Measurements from ENCODE around the gene SLC25A21. TPM values are rescaled to one million over a fixed set of nuclear protein-coding genes. Genes with fewer than 3 reads are reported as not detected.

The SLC25A21 gene
- total and polyA plus RNA-seq, 2 experiments from 2014 or later = 10.6 to 12.1 TPM

DNA sequence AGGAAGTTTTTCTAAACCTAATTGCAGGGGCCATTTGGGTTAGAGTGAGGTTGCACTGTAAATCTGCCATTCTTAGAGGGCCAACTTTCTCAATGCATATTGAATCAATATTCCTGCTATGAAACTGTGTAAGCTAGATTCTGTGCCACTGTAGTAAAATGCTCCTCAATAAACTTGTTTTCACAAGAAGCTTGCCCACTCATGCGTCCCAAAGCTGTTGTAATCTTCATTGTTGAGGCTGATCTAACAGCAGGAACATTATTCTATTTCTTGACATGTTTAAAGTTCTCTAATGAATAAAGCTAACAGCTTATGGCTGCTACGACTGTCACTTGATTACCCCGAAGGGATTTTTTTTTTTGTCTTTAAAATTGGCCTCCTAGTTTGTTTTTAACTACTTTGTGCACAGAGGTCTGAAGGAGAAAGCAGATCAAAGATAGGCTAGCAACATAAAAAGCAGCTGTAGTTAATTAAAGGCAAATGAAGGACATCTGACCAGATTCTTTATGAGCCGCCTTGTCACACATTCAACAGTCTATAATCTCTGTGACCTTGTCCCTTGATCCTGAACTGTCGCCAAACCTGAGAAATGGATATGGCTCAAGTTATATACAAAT lies 267.0 kb downstream of the SLC25A21 start:
- H3K4me3 Mint-ChIP-seq = no peak overlapping the region
- Histone ChIP-seq H3K79me2 (replicated peaks; ENCODE audit: insufficient read depth) (no peaks in the 10 kb centered on the region), H3F3A (replicated peaks; ENCODE audit: low read depth) (no peaks in the 10 kb centered on the region), H3K27me3 (ENCODE audit: insufficient read depth) (no peaks in the 10 kb centered on the region), H3K4me3 (no peak overlapping the region), H3K27ac (ENCODE audit: low read depth) (no peak overlapping the region), H3K9me2 (ENCODE audit: insufficient read depth) (no peaks in the 10 kb centered on the region), H3K4me2 (no peak overlapping the region), H3K4me1 (ENCODE audit: insufficient read depth) (no peaks in the 10 kb centered on the region), H2AFZ (no peak overlapping the region), H3K36me3 (ENCODE audit: insufficient read depth) (no peaks in the 10 kb centered on the region), H4K20me1 (replicated peaks; ENCODE audit: insufficient read depth) (no peaks in the 10 kb centered on the region)
- H3K36me3 Mint-ChIP-seq (ENCODE audit: low read depth) = no peaks in the 10 kb centered on the region
- no peak overlapping the region for H3K27ac Mint-ChIP-seq
- no peak for ATAC-seq
- DNase-seq (ENCODE audit: low spot score) = no peak
- TF ChIP-seq, protein P1, sequence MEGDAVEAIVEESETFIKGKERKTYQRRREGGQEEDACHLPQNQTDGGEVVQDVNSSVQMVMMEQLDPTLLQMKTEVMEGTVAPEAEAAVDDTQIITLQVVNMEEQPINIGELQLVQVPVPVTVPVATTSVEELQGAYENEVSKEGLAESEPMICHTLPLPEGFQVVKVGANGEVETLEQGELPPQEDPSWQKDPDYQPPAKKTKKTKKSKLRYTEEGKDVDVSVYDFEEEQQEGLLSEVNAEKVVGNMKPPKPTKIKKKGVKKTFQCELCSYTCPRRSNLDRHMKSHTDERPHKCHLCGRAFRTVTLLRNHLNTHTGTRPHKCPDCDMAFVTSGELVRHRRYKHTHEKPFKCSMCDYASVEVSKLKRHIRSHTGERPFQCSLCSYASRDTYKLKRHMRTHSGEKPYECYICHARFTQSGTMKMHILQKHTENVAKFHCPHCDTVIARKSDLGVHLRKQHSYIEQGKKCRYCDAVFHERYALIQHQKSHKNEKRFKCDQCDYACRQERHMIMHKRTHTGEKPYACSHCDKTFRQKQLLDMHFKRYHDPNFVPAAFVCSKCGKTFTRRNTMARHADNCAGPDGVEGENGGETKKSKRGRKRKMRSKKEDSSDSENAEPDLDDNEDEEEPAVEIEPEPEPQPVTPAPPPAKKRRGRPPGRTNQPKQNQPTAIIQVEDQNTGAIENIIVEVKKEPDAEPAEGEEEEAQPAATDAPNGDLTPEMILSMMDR (conservative IDR thresholded peaks at IDR 0.05; ENCODE audit: low read depth in 2 of 2) = no peak
- TF ChIP-seq NANOG (IDR thresholded peaks at IDR 0.05; ENCODE audit: borderline replicate concordance) = no peak
- TF ChIP-seq, protein P2, sequence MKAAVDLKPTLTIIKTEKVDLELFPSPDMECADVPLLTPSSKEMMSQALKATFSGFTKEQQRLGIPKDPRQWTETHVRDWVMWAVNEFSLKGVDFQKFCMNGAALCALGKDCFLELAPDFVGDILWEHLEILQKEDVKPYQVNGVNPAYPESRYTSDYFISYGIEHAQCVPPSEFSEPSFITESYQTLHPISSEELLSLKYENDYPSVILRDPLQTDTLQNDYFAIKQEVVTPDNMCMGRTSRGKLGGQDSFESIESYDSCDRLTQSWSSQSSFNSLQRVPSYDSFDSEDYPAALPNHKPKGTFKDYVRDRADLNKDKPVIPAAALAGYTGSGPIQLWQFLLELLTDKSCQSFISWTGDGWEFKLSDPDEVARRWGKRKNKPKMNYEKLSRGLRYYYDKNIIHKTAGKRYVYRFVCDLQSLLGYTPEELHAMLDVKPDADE (IDR thresholded peaks at IDR 0.05) = no peak
- TF ChIP-seq CREB1 (CRISPR knock-in tag; IDR thresholded peaks at IDR 0.05; ENCODE audit: low read depth) = no peak
- no peak for TF ChIP-seq JUNB (IDR thresholded peaks at IDR 0.05; ENCODE audit: unreplicated experiment)
- no peaks in the 10 kb centered on the region for H3K4me1 Mint-ChIP-seq
- no peaks in the 10 kb centered on the region for H3K9me3 Mint-ChIP-seq
- H3K27me3 Mint-ChIP-seq (ENCODE audit: insufficient read depth, low read depth, poor library complexity) = no peaks in the 10 kb centered on the region

DNA sequence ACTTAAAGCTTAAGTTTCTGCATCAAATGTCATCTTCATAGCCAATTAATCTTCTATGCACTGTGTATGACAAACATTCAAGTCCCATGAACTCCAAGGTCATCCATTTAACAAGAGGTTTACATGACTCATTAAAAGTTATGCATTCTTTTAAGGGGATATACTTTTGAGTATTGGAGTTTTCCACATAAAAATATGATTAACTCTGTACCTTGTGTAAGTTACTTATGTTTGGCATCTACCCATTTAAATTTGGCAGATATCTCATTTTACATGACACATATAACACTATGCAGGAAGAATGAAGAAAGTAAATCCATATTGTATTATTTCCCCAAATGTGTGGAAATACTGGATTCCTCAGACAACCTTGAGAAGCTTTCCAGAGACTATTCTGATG lies 270.5 kb downstream of the SLC25A21 start:
- Histone ChIP-seq H3K4me2 (no peak overlapping the region), H3K79me2 (replicated peaks; ENCODE audit: insufficient read depth) (no peaks in the 10 kb centered on the region), H3K36me3 (ENCODE audit: insufficient read depth) (no peaks in the 10 kb centered on the region), H3K4me3 (no peak overlapping the region), H4K20me1 (replicated peaks; ENCODE audit: insufficient read depth) (no peaks in the 10 kb centered on the region), H3K27me3 (ENCODE audit: insufficient read depth) (no peaks in the 10 kb centered on the region), H3K9me2 (ENCODE audit: insufficient read depth) (no peaks in the 10 kb centered on the region), H2AFZ (no peak overlapping the region), H3K27ac (ENCODE audit: low read depth) (no peak overlapping the region), H3K4me1 (ENCODE audit: insufficient read depth) (no peaks in the 10 kb centered on the region), H3F3A (replicated peaks; ENCODE audit: low read depth) (no peaks in the 10 kb centered on the region)
- DNase-seq (ENCODE audit: low spot score) (no peak), ATAC-seq (no peak)
- H3K4me3 Mint-ChIP-seq = no peak overlapping the region
- H3K27me3 Mint-ChIP-seq (ENCODE audit: insufficient read depth, low read depth, poor library complexity) = no peaks in the 10 kb centered on the region
- peaks cover 33% of the 10 kb centered on the region for H3K9me3 Mint-ChIP-seq
- no peak overlapping the region for H3K27ac Mint-ChIP-seq
- H3K36me3 Mint-ChIP-seq (ENCODE audit: low read depth) = peaks cover 29% of the 10 kb centered on the region; the same call in 2 of the 3 replicates
- H3K4me1 Mint-ChIP-seq = no peaks in the 10 kb centered on the region
- TF ChIP-seq, protein P2 (IDR thresholded peaks at IDR 0.05) = no peak
- TF ChIP-seq EZH2 (IDR thresholded peaks at IDR 0.05; ENCODE audit: low read depth, unreplicated experiment) (no peak), CREB1 (CRISPR knock-in tag; IDR thresholded peaks at IDR 0.05; ENCODE audit: low read depth) (no peak), ZNF114 (CRISPR knock-in tag; IDR thresholded peaks at IDR 0.05) (no peak)
- TF ChIP-seq, protein P3, sequence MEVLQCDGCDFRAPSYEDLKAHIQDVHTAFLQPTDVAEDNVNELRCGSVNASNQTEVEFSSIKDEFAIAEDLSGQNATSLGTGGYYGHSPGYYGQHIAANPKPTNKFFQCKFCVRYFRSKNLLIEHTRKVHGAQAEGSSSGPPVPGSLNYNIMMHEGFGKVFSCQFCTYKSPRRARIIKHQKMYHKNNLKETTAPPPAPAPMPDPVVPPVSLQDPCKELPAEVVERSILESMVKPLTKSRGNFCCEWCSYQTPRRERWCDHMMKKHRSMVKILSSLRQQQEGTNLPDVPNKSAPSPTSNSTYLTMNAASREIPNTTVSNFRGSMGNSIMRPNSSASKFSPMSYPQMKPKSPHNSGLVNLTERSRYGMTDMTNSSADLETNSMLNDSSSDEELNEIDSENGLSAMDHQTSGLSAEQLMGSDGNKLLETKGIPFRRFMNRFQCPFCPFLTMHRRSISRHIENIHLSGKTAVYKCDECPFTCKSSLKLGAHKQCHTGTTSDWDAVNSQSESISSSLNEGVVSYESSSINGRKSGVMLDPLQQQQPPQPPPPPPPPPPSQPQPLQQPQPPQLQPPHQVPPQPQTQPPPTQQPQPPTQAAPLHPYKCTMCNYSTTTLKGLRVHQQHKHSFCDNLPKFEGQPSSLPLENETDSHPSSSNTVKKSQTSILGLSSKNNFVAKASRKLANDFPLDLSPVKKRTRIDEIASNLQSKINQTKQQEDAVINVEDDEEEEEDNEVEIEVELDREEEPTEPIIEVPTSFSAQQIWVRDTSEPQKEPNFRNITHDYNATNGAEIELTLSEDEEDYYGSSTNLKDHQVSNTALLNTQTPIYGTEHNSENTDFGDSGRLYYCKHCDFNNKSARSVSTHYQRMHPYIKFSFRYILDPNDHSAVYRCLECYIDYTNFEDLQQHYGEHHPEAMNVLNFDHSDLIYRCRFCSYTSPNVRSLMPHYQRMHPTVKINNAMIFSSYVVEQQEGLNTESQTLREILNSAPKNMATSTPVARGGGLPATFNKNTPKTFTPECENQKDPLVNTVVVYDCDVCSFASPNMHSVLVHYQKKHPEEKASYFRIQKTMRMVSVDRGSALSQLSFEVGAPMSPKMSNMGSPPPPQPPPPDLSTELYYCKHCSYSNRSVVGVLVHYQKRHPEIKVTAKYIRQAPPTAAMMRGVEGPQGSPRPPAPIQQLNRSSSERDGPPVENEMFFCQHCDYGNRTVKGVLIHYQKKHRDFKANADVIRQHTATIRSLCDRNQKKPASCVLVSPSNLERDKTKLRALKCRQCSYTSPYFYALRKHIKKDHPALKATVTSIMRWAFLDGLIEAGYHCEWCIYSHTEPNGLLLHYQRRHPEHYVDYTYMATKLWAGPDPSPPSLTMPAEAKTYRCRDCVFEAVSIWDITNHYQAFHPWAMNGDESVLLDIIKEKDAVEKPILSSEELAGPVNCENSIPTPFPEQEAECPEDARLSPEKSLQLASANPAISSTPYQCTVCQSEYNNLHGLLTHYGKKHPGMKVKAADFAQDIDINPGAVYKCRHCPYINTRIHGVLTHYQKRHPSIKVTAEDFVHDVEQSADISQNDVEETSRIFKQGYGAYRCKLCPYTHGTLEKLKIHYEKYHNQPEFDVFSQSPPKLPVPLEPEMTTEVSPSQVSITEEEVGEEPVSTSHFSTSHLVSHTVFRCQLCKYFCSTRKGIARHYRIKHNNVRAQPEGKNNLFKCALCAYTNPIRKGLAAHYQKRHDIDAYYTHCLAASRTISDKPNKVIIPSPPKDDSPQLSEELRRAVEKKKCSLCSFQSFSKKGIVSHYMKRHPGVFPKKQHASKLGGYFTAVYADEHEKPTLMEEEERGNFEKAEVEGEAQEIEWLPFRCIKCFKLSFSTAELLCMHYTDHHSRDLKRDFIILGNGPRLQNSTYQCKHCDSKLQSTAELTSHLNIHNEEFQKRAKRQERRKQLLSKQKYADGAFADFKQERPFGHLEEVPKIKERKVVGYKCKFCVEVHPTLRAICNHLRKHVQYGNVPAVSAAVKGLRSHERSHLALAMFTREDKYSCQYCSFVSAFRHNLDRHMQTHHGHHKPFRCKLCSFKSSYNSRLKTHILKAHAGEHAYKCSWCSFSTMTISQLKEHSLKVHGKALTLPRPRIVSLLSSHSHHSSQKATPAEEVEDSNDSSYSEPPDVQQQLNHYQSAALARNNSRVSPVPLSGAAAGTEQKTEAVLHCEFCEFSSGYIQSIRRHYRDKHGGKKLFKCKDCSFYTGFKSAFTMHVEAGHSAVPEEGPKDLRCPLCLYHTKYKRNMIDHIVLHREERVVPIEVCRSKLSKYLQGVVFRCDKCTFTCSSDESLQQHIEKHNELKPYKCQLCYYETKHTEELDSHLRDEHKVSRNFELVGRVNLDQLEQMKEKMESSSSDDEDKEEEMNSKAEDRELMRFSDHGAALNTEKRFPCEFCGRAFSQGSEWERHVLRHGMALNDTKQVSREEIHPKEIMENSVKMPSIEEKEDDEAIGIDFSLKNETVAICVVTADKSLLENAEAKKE (CRISPR knock-in tag; IDR thresholded peaks at IDR 0.05) = no peak

Measured in GM23338 (cell line).